Measurements from ENCODE around the gene PHKG1.

DNA sequence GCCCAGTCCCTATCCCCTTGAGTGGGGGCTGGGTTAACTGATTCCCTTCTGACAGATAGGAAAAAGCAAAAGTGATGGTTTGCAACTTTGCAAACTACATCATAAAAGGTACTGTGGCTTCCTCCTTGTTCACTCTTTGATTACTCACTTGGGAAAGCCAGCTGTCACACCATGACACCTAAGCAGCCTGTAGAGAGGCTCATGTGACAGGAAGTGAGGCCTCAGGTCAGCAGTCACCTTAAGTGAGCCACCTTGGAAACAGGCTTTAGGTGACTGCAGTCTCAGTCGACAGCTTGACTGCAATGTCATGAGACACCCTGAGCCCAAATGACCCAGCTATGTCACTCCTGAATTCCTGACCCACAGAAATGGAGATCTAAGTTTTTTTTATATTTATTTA, 17.9 kb upstream of the PHKG1 start:
- TF ChIP-seq, protein P1, sequence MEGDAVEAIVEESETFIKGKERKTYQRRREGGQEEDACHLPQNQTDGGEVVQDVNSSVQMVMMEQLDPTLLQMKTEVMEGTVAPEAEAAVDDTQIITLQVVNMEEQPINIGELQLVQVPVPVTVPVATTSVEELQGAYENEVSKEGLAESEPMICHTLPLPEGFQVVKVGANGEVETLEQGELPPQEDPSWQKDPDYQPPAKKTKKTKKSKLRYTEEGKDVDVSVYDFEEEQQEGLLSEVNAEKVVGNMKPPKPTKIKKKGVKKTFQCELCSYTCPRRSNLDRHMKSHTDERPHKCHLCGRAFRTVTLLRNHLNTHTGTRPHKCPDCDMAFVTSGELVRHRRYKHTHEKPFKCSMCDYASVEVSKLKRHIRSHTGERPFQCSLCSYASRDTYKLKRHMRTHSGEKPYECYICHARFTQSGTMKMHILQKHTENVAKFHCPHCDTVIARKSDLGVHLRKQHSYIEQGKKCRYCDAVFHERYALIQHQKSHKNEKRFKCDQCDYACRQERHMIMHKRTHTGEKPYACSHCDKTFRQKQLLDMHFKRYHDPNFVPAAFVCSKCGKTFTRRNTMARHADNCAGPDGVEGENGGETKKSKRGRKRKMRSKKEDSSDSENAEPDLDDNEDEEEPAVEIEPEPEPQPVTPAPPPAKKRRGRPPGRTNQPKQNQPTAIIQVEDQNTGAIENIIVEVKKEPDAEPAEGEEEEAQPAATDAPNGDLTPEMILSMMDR (IDR thresholded peaks at IDR 0.05 in 4 of 5, conservative IDR thresholded peaks at IDR 0.05 in 1 of 5): no peak
- TF ChIP-seq POLR2A (IDR thresholded peaks at IDR 0.05): no peak

Measured in gastrocnemius medialis (tissue), 4 donors.